GOT3 (cell line): ENCODE results near the gene SLC2A4RG.
"Not testable (repeated sequence)": the region's sequence is repeated elsewhere in the genome, so short reads cannot be mapped to it uniquely, and the experiment has no call there.

Experiments
- DNase-seq: peaks from one replicate; lab custom pipeline; 2025; ENCODE audit warnings: mixed read lengths; lab: John Stamatoyannopoulos, UW

SLC2A4RG gene

GRCh38 chr20:63714858-63715257 lies 24.7 kb upstream of the SLC2A4RG start:
- DNase-seq = no peak

- no peak for DNase-seq
Observed at GRCh38 chr20:63718996-63719395, 20.6 kb upstream of the SLC2A4RG start.

- not testable (repeated sequence) for DNase-seq
Observed at GRCh38 chr20:63722967-63723622, 16.5 kb upstream of the SLC2A4RG start.

- DNase-seq = not testable (repeated sequence)
Observed at GRCh38 chr20:63730189-63730733, 9.3 kb upstream of the SLC2A4RG start.

- no peak for DNase-seq
Observed at GRCh38 chr20:63731410-63731809, 8.2 kb upstream of the SLC2A4RG start.

- DNase-seq = no peak
Observed at GRCh38 chr20:63732118-63733095, 7.2 kb upstream of the SLC2A4RG start.

GRCh38 chr20:63733117-63733516 lies 6.5 kb upstream of the SLC2A4RG start:
- DNase-seq = no peak

- DNase-seq = no peak
Observed at GRCh38 chr20:63733579-63734081, 5.9 kb upstream of the SLC2A4RG start.

- no peak for DNase-seq
Observed at GRCh38 chr20:63734111-63734945, 5.2 kb upstream of the SLC2A4RG start.

GRCh38 chr20:63734946-63735858 lies 4.4 kb upstream of the SLC2A4RG start:
- DNase-seq = no peak

GRCh38 chr20:63735859-63736718 lies 3.5 kb upstream of the SLC2A4RG start, which contains the start of gene LIME1:
Gene LIME1 (plus strand): TSS chr20:63736664. CDS start chr20:63737550, 886 bp downstream.
- no peak for DNase-seq

- DNase-seq = no peak
Observed at GRCh38 chr20:63736893-63737694, 2.5 kb upstream of the SLC2A4RG start.

GRCh38 chr20:63737695-63737944 lies 2.0 kb upstream of the SLC2A4RG start:
- DNase-seq = no peak

GRCh38 chr20:63737945-63738686 lies 1.5 kb upstream of the SLC2A4RG start:
- DNase-seq = no peak

GRCh38 chr20:63738687-63739129 lies 868 bp upstream of the SLC2A4RG start:
- DNase-seq = no peak

- DNase-seq = no peak
Observed at GRCh38 chr20:63740070-63740626, 572 bp downstream of the SLC2A4RG start.

- peak; percentile 84 for DNase-seq
Observed at GRCh38 chr20:63740627-63741353, 1.2 kb downstream of the SLC2A4RG start.
